Eye (tissue), 1 donor: Measurements from ENCODE around the gene EPHA6.

Experiments
- DNase-seq: peaks from one replicate; pipeline ENCODE4 v3.0.0-alpha.2; 2015

The EPHA6 gene

DNA sequence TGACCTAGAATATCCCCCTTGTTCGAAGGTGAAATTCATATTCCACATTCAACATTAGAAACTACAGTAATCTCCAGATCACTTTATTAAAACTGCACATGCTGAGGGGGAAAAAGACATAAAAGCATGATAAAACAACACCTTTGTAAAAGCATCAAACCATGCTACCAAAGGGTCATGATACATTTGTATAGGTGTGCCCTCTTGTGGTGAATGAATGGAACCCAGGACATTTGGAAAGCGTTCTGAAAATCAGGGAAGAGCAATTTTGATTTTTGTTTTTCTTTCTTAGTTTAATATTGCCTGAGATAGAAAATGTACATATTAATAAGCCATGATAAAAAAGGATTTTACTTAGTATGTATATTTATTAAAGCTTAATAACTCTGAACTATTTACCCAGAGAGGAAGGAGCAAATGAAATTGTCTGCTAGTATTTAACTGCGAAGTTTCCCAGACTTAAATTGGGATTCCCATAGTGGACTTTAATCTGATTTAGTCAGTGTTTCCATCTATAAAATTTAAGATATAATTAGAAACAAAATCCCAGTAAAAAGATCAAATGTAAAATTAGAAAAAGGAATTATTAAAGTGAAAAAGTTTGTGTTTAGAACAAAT lies 844.4 kb downstream of the EPHA6 start:
- DNase-seq, result peak; percentile 70

GRCh38 chr3:97662264-97662663 lies 847.9 kb downstream of the EPHA6 start:
- no peak for DNase-seq

GRCh38 chr3:97662762-97663161 lies 848.4 kb downstream of the EPHA6 start:
- no peak for DNase-seq

GRCh38 chr3:97665896-97666295 lies 851.5 kb downstream of the EPHA6 start:
- no peak for DNase-seq

DNA sequence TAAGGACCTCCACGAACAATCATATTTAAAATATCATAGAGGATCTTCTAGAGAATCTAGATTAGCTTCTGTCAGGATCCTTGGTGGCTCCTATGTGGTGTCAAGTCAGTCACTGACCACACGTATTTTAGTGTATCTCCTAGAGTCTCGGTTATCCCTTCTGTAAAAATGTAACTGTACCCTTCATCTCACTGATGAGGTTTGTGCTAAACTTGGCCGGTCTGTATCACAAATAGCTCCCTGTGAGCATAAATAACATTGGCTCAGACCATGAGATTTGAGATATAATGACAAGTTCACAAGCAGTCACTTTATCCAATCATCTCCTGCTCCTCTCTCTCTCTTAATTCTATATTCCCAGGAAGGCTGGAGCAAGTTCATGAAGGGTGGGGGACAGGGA lies 856.6 kb downstream of the EPHA6 start:
- DNase-seq, result no peak

DNA sequence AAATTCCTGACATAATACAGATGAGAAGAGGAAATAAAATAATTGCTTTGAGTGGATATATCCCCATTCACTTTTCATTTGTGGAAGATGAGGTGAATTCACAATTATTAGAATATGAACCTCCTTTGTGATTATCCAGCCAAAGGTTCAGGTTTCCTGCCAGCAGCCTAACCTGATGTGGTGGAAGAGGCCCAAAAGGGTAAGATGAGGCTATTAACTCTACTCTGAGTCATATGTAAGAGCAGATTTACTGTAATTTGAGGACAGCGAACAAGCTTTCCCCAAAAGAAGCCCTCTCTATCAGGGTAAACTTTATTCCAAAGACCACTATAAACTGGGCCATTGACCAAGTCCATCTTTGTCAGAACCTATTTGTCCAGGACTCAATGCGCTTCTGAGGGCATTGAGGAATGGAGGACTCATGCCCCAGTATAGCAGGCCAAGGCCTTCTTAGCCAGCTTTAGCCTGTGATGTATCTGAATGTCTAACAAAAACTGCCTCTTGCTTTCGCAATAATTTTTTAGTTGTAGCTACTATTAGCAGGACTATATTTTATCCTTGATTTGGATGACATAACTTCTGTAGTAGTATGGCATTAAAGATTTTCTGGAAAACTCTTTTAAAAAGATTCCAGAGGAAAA lies 859.1 kb downstream of the EPHA6 start:
- DNase-seq, result no peak

DNA sequence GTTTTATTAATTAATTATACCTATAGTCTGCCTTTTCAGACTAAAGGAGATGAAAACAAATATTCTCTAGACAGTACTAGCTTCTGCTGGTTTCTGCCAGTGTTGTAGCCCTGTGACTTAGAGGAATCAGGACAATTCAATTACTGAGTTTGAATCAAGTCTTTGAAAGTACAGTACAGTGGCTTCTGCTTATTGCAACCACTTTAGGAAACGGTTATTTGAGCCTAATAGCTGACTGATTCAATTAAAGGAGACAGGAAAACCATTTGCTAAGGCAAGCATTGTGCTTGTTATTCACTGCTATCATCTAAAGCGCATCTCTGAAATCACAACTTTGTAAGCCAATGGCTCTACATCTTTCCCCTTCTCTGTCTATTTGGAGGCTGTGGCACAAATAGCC lies 860.1 kb downstream of the EPHA6 start:
- peak; percentile 57 for DNase-seq

DNA sequence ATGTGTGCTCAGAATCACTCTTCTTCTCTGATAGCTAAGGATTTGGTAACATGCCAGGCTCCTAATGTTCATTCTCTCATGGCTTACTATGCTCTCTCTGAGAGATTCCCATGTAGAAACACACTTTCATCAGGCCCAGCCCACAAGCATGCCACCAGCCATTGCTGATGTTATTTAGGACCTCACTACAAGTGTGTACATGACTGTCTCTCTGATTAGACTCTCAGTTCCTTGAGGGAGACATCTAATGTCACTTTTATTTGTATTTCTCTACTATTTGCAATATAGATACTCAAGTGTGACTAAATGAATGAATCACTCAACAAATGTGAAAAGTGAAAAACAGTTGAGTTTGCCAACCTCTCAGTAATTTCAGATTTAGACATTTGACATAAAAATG lies 865.8 kb downstream of the EPHA6 start:
- no peak for DNase-seq

DNA sequence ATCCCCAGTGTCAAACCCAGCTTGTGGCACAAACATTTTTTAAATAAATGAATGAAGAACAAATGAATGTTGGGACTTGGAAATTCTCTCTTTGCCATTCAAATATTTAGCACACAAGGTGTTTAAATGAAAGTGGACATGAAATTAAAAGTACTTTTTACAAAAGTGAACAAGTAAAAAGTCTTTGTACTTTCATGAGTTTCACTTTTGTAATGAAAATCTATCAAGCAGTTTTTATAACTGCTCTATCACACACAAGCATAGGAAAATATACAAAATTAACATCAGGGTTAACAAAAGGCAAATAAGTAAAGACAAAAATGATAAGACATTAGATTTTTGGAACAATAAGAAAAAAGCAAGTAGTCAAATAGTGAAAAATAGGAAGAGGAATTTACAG lies 866.3 kb downstream of the EPHA6 start:
- DNase-seq, result no peak

GRCh38 chr3:97684490-97684889 lies 870.1 kb downstream of the EPHA6 start:
- no peak for DNase-seq

GRCh38 chr3:97686258-97686657 lies 871.9 kb downstream of the EPHA6 start:
- DNase-seq, result no peak

DNA sequence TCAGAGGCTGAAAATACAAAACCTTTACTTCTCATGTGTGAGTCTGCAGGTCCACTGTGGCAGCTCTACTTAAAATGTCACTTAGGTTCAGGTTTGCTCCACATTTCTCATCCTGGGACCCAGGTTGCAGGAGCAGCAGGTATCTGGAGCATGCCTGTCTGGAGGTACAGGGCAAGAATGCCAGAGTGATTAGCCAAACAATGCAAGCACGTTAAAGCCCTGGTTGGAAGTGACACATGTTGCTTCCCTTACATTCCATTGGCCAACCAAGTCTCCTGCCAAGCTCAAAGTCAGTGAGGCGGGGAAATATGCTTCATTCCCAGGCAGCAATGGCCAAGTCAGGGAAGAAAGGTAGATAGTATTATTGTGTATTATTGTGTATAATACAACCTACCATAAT lies 873.3 kb downstream of the EPHA6 start:
- DNase-seq, result no peak

- DNase-seq, result no peak
Observed at GRCh38 chr3:97689111-97689510, 874.7 kb downstream of the EPHA6 start.

GRCh38 chr3:97689962-97690361 lies 875.6 kb downstream of the EPHA6 start:
- DNase-seq, result no peak

- DNase-seq, result no peak
Observed at GRCh38 chr3:97691354-97691753, 877.0 kb downstream of the EPHA6 start.

DNA sequence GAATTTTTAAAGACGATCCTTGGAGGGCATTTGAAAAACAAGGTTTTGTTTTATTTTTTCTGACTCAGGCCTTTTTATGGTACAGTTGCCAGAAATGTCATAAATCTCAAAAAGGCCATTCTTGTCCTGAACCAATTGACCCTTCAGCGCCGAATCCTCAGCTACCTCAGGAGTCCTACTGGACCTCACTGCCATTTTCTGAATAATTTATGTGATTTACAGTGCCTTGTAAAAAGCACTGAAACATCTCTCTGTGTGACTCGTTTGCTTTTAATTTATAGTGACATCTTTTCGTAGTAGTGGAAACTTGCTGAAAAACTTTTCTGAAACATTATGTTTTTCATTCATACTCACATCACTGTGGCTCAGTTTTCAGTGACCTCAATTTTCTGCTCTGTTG lies 878.0 kb downstream of the EPHA6 start:
- peak; percentile 38 for DNase-seq

GRCh38 chr3:97692831-97693230 lies 878.4 kb downstream of the EPHA6 start:
- no peak for DNase-seq

DNA sequence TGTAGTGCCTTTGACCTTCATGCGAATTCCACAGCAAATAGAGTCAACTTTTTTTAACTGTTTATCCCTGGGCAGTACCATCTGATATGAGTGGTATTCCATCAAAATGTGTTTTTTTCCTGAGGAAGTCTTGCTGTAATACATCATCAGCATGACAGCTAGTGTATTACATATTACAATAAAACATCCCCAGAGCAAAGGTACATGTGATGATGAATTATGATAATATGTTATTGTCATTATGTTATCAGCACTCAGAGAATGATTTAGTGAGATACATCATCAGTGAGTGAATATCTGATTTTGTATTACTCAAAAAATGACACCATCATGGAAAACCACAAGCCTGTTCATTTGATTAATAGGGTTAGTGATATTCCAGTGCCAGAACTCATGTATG lies 880.5 kb downstream of the EPHA6 start:
- DNase-seq, result no peak

- DNase-seq, result no peak
Observed at GRCh38 chr3:97698691-97699090, 884.3 kb downstream of the EPHA6 start.

GRCh38 chr3:97699889-97700288 lies 885.5 kb downstream of the EPHA6 start:
- no peak for DNase-seq

DNA sequence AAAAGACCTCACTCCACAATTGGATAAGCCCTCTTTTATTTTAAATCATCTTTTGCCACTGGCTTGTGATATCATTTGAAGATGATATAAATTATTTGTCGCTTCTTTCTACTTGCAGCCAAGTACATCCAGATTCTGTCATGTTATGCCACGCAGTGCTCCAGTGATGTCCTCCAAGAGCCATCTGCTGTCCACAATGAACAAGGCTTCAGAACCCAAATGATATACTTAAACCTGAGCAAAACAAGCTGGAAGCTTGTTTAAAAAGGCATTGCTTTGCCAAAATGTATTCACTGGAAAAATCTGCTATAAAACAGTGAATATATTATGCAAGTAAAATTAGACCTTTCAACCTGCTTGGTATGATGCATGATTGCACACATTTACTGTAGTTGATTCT lies 891.4 kb downstream of the EPHA6 start:
- DNase-seq, result no peak

DNA sequence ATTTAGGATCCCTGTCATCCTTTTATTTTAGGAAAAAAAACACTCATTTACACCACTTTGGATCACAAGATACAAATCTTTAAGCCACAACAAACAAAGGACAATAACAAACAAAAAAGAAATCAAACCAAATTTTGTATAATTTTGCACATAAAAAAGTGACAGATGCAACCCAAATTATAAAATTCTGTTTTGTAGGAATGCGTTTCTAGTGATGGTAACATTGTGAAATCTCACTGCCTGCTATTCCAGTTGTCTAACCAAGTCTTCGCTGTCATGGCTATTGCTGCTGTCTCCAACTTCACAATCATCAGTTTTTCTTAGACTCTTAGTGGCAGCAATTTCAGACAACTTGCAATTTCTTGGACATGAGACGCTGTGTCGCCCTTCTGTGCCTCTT lies 891.8 kb downstream of the EPHA6 start:
- no peak for DNase-seq

GRCh38 chr3:97711654-97712053 lies 897.3 kb downstream of the EPHA6 start:
- DNase-seq, result no peak

DNA sequence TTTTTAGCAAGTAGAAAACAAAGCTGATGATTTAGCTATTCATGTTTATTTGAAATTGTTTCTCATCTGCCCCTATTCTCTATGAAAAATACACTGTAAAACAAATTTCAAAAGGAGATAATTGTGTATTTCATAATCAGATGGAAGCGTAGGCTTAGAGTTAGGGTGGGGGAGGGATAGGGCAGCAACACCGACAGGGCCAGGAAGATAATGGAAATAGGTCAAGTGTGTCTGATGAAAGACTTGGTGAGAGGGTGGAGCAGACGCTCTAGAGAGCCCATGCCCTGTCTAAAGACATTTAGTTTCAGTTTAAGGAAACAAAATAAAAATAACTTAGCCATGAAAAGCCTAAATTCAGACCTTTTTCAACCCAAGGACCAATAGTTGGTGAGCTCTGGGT lies 898.5 kb downstream of the EPHA6 start:
- DNase-seq, result peak; percentile 61

- no peak for DNase-seq
Observed at GRCh38 chr3:97713634-97714033, 899.2 kb downstream of the EPHA6 start.
